Measurements from ENCODE around the gene NAGK. TPM values are rescaled to one million over a fixed set of nuclear protein-coding genes. Genes with fewer than 3 reads are reported as not detected.

Gene NAGK
- total and polyA plus RNA-seq, 2 experiments from 2014 or later, result 47.0 to 55.6 TPM

- TF ChIP-seq ZNF462 (CRISPR knock-in tag; IDR thresholded peaks at IDR 0.05) (no peak), NANOG (IDR thresholded peaks at IDR 0.05; ENCODE audit: borderline replicate concordance) (no peak), ZNF331 (CRISPR knock-in tag; IDR thresholded peaks at IDR 0.05; ENCODE audit: low read depth) (no peak), POLR2AphosphoS5 (IDR thresholded peaks at IDR 0.05; ENCODE audit: low read depth) (no peak), CTCF (conservative IDR thresholded peaks at IDR 0.05; ENCODE audit: low read depth in 2 of 2) (no peak), EZH2phosphoT487 (IDR thresholded peaks at IDR 0.05; ENCODE audit: unreplicated experiment) (no peak), STAT1 (IDR thresholded peaks at IDR 0.05; ENCODE audit: unreplicated experiment) (no peak), ETS1 (IDR thresholded peaks at IDR 0.05) (no peak), EZH2 (IDR thresholded peaks at IDR 0.05; ENCODE audit: low read depth, unreplicated experiment) (no peak), ZNF114 (CRISPR knock-in tag; IDR thresholded peaks at IDR 0.05) (no peak), CREB1 (CRISPR knock-in tag; IDR thresholded peaks at IDR 0.05; ENCODE audit: low read depth) (no peak)
These were observed 20.4 kb upstream of the NAGK start (continued) for GRCh38 chr2:71048096-71048495.

All from GM23338 (cell line).